Esophagus muscularis mucosa (tissue), 4 donors: ENCODE results near the gene KRT82.

Experiments used
- EP300 ChIP-seq: sonication (generic); formaldehyde crosslinking; IDR thresholded peaks from one replicate; pipeline ENCODE4 v1.6.1; 2017; ENCODE audit warnings: antibody characterized with exemption
- POLR2A ChIP-seq: fragments of 450-650 bp; IDR thresholded peaks from one replicate; pipeline ENCODE4 v1.6.1; 2017; ENCODE audit warnings: antibody characterized with exemption, moderate library complexity, mild to moderate bottlenecking, low read depth
- POLR2AphosphoS5 ChIP-seq, 2 donors: sonication (generic); formaldehyde crosslinking; IDR thresholded peaks; one replicate each; pipeline ENCODE4 v1.6.1; 2017; ENCODE audit warnings: antibody characterized with exemption in 2 of 2
- TF ChIP-seq, protein P1 (sequence below), 3 experiments: fragments of 200-600 bp in 2 of 3; fragments of 450-650 bp in 1 of 3; sonication (generic) in 2 of 3; IDR thresholded peaks; one replicate each; pipeline ENCODE4 v1.5.1; 2017 to 2019; ENCODE audit warnings: antibody characterized with exemption in 3 of 3, mild to moderate bottlenecking in 2 of 3, moderate library complexity in 1 of 3

DNA sequence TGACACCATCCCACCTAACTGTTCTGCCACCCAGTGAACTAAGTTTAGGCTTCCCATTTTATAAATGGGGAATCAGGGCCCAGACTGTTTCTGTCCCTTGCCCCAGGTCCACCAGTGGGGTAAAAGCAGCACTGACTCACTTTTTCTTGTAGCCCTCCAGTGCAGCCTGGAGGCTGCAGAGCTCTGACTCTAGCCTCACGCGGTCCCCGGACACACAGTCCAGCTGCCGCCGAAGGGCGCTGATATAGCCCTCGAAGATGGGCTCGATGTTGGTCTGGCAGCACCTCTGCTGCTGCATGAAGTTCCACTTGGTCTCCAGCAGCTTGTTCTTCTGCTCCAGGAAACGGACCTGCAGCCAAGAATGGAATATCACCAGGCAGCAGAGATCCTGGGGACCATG lies 2.6 kb downstream of the KRT82 start:
- TF ChIP-seq, protein P1, sequence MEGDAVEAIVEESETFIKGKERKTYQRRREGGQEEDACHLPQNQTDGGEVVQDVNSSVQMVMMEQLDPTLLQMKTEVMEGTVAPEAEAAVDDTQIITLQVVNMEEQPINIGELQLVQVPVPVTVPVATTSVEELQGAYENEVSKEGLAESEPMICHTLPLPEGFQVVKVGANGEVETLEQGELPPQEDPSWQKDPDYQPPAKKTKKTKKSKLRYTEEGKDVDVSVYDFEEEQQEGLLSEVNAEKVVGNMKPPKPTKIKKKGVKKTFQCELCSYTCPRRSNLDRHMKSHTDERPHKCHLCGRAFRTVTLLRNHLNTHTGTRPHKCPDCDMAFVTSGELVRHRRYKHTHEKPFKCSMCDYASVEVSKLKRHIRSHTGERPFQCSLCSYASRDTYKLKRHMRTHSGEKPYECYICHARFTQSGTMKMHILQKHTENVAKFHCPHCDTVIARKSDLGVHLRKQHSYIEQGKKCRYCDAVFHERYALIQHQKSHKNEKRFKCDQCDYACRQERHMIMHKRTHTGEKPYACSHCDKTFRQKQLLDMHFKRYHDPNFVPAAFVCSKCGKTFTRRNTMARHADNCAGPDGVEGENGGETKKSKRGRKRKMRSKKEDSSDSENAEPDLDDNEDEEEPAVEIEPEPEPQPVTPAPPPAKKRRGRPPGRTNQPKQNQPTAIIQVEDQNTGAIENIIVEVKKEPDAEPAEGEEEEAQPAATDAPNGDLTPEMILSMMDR (IDR thresholded peaks at IDR 0.05), result no peak
- TF ChIP-seq POLR2AphosphoS5 (IDR thresholded peaks at IDR 0.05) (no peak), POLR2A (no peak), EP300 (no peak)
